Measurements from ENCODE around the gene RMND1.
A peak's percentile ranks its signal among the peaks of the same experiment; 100 is the strongest.

The RMND1 gene

GRCh38 chr6:151414641-151415260 is 37.2 kb downstream of the RMND1 start:
- DNase-seq (ENCODE audit: low spot score) = no peak

GRCh38 chr6:151413372-151414145 is 38.4 kb downstream of the RMND1 start:
- no peak for DNase-seq (ENCODE audit: low spot score)

GRCh38 chr6:151412909-151413308 is 39.0 kb downstream of the RMND1 start:
- DNase-seq (ENCODE audit: low spot score) = no peak

GRCh38 chr6:151409679-151410078 is 42.2 kb downstream of the RMND1 start:
- no peak for DNase-seq (ENCODE audit: low spot score)

GRCh38 chr6:151409260-151409659 is 42.7 kb downstream of the RMND1 start:
- no peak for DNase-seq (ENCODE audit: low spot score)

GRCh38 chr6:151408858-151409257 is 43.1 kb downstream of the RMND1 start:
- DNase-seq (ENCODE audit: low spot score) = no peak

- DNase-seq (ENCODE audit: low spot score) = no peak
Measured at GRCh38 chr6:151403919-151404308, 48.0 kb downstream of the RMND1 start.

GRCh38 chr6:151402228-151402627 is 49.7 kb downstream of the RMND1 start:
- no peak for DNase-seq (ENCODE audit: low spot score)

- peak; percentile 38 for DNase-seq (ENCODE audit: low spot score)
Measured at GRCh38 chr6:151400473-151400872, 51.5 kb downstream of the RMND1 start.

GRCh38 chr6:151399679-151400078 is 52.2 kb downstream of the RMND1 start:
- DNase-seq (ENCODE audit: low spot score) = no peak

GRCh38 chr6:151393410-151393809 is 58.5 kb downstream of the RMND1 start:
- no peak for DNase-seq (ENCODE audit: low spot score)

- no peak for DNase-seq (ENCODE audit: low spot score)
Measured at GRCh38 chr6:151392427-151392826, 59.5 kb downstream of the RMND1 start.

GRCh38 chr6:151391471-151392413 is 60.2 kb downstream of the RMND1 start, which contains the start of gene ZBTB2:
TSS of gene ZBTB2 (minus strand) at chr6:151391559. CDS start at chr6:151373637, 17,922 bp downstream.
- DNase-seq (ENCODE audit: low spot score) = peak; percentile 80

- DNase-seq (ENCODE audit: low spot score) = peak; percentile 80
Measured at GRCh38 chr6:151390851-151391470, 61.0 kb downstream of the RMND1 start.

- DNase-seq (ENCODE audit: low spot score) = peak; percentile 98
Measured at GRCh38 chr6:151390276-151390850, 61.6 kb downstream of the RMND1 start.

GRCh38 chr6:151389618-151390275 is 62.2 kb downstream of the RMND1 start:
- DNase-seq (ENCODE audit: low spot score) = peak; percentile 70

GRCh38 chr6:151388997-151389617 is 62.8 kb downstream of the RMND1 start:
- no peak for DNase-seq (ENCODE audit: low spot score)

- no peak for DNase-seq (ENCODE audit: low spot score)
Measured at GRCh38 chr6:151388236-151388635, 63.7 kb downstream of the RMND1 start.

- peak; percentile 23 for DNase-seq (ENCODE audit: low spot score)
Measured at GRCh38 chr6:151387175-151387970, 64.6 kb downstream of the RMND1 start.

GRCh38 chr6:151385177-151385576 is 66.7 kb downstream of the RMND1 start:
- DNase-seq (ENCODE audit: low spot score) = no peak
